ENCODE measurements around the gene ABCB1.
"Not testable (repeated sequence)": the region's sequence is repeated elsewhere in the genome, so short reads cannot be mapped to it uniquely, and the experiment has no call there.

ABCB1 gene

GRCh38 chr7:87580636-87581035 is 20.0 kb downstream of the ABCB1 start:
- Histone ChIP-seq H3K27ac (ENCODE audit: low read depth, low read length) (no peak overlapping the region), H3K36me3 (ENCODE audit: insufficient read depth, low read length) (no peaks in the 10 kb centered on the region), H3K4me3 (ENCODE audit: low read depth, low read length) (no peak overlapping the region), H3K4me1 (ENCODE audit: control insufficient read depth, insufficient read depth, low read length, unreplicated experiment) (no peaks in the 10 kb centered on the region), H3K79me2 (ENCODE audit: control insufficient read depth, insufficient read depth, low read length, unreplicated experiment) (no peaks in the 10 kb centered on the region), H3K27me3 (ENCODE audit: insufficient read depth, low read length) (peaks cover 25% of the 10 kb centered on the region), H2AFZ (ENCODE audit: low read length, unreplicated experiment) (no peak overlapping the region)

GRCh38 chr7:87575521-87575920 is 25.2 kb downstream of the ABCB1 start:
- no peak overlapping the region for H2AFZ ChIP-seq (ENCODE audit: low read length, unreplicated experiment)
- no peaks in the 10 kb centered on the region for H3K79me2 ChIP-seq (ENCODE audit: control insufficient read depth, insufficient read depth, low read length, unreplicated experiment)
- no peaks in the 10 kb centered on the region for H3K36me3 ChIP-seq (ENCODE audit: insufficient read depth, low read length)
- no peak overlapping the region for H3K27ac ChIP-seq (ENCODE audit: low read depth, low read length)
- H3K27me3 ChIP-seq (ENCODE audit: insufficient read depth, low read length), result no peaks in the 10 kb centered on the region; the same call in 1 of the 2 replicates
- no peaks in the 10 kb centered on the region for H3K4me1 ChIP-seq (ENCODE audit: control insufficient read depth, insufficient read depth, low read length, unreplicated experiment)
- H3K4me3 ChIP-seq (ENCODE audit: low read depth, low read length), result no peak overlapping the region

GRCh38 chr7:87574630-87575029 is 26.1 kb downstream of the ABCB1 start:
- H2AFZ ChIP-seq (ENCODE audit: low read length, unreplicated experiment), result no peak overlapping the region
- no peaks in the 10 kb centered on the region for H3K27me3 ChIP-seq (ENCODE audit: insufficient read depth, low read length)
- H3K4me3 ChIP-seq (ENCODE audit: low read depth, low read length), result no peak overlapping the region
- H3K4me1 ChIP-seq (ENCODE audit: control insufficient read depth, insufficient read depth, low read length, unreplicated experiment), result no peaks in the 10 kb centered on the region
- H3K27ac ChIP-seq (ENCODE audit: low read depth, low read length), result no peak overlapping the region
- H3K79me2 ChIP-seq (ENCODE audit: control insufficient read depth, insufficient read depth, low read length, unreplicated experiment), result no peaks in the 10 kb centered on the region
- no peaks in the 10 kb centered on the region for H3K36me3 ChIP-seq (ENCODE audit: insufficient read depth, low read length)

GRCh38 chr7:87572513-87572912 is 28.2 kb downstream of the ABCB1 start:
- H3K4me1 ChIP-seq (ENCODE audit: control insufficient read depth, insufficient read depth, low read length, unreplicated experiment); H3K27me3 ChIP-seq (ENCODE audit: insufficient read depth, low read length); H3K27ac ChIP-seq (ENCODE audit: low read depth, low read length); H3K4me3 ChIP-seq (ENCODE audit: low read depth, low read length); H3K36me3 ChIP-seq (ENCODE audit: insufficient read depth, low read length); H3K79me2 ChIP-seq (ENCODE audit: control insufficient read depth, insufficient read depth, low read length, unreplicated experiment); H2AFZ ChIP-seq (ENCODE audit: low read length, unreplicated experiment): not testable (repeated sequence)

GRCh38 chr7:87570178-87570577 is 30.5 kb downstream of the ABCB1 start:
- Histone ChIP-seq H3K27ac (ENCODE audit: low read depth, low read length) (no peak overlapping the region), H2AFZ (ENCODE audit: low read length, unreplicated experiment) (no peak overlapping the region), H3K4me3 (ENCODE audit: low read depth, low read length) (no peak overlapping the region), H3K79me2 (ENCODE audit: control insufficient read depth, insufficient read depth, low read length, unreplicated experiment) (no peaks in the 10 kb centered on the region), H3K27me3 (ENCODE audit: insufficient read depth, low read length) (peaks cover 11% of the 10 kb centered on the region; the same call in 1 of the 2 replicates), H3K36me3 (ENCODE audit: insufficient read depth, low read length) (no peaks in the 10 kb centered on the region), H3K4me1 (ENCODE audit: control insufficient read depth, insufficient read depth, low read length, unreplicated experiment) (no peaks in the 10 kb centered on the region)

- Histone ChIP-seq H3K4me1 (ENCODE audit: control insufficient read depth, insufficient read depth, low read length, unreplicated experiment) (no peaks in the 10 kb centered on the region), H2AFZ (ENCODE audit: low read length, unreplicated experiment) (no peak overlapping the region), H3K27me3 (ENCODE audit: insufficient read depth, low read length) (peaks cover 11% of the 10 kb centered on the region; the same call in 1 of the 2 replicates), H3K4me3 (ENCODE audit: low read depth, low read length) (no peak overlapping the region), H3K36me3 (ENCODE audit: insufficient read depth, low read length) (no peaks in the 10 kb centered on the region), H3K79me2 (ENCODE audit: control insufficient read depth, insufficient read depth, low read length, unreplicated experiment) (no peaks in the 10 kb centered on the region), H3K27ac (ENCODE audit: low read depth, low read length) (no peak overlapping the region)
Observed at GRCh38 chr7:87567052-87567451, 33.6 kb downstream of the ABCB1 start.

GRCh38 chr7:87566311-87566900 is 34.3 kb downstream of the ABCB1 start:
- H3K27ac ChIP-seq (ENCODE audit: low read depth, low read length), result no peak overlapping the region
- no peak overlapping the region for H3K4me3 ChIP-seq (ENCODE audit: low read depth, low read length)
- H3K36me3 ChIP-seq (ENCODE audit: insufficient read depth, low read length), result no peaks in the 10 kb centered on the region
- no peaks in the 10 kb centered on the region for H3K79me2 ChIP-seq (ENCODE audit: control insufficient read depth, insufficient read depth, low read length, unreplicated experiment)
- H2AFZ ChIP-seq (ENCODE audit: low read length, unreplicated experiment), result no peak overlapping the region
- no peaks in the 10 kb centered on the region for H3K4me1 ChIP-seq (ENCODE audit: control insufficient read depth, insufficient read depth, low read length, unreplicated experiment)
- H3K27me3 ChIP-seq (ENCODE audit: insufficient read depth, low read length), result peaks cover 12% of the 10 kb centered on the region

GRCh38 chr7:87565877-87566276 is 34.8 kb downstream of the ABCB1 start:
- H3K27me3 ChIP-seq (ENCODE audit: insufficient read depth, low read length), result peaks cover 17% of the 10 kb centered on the region
- H3K4me3 ChIP-seq (ENCODE audit: low read depth, low read length), result no peak overlapping the region
- H3K27ac ChIP-seq (ENCODE audit: low read depth, low read length), result no peak overlapping the region
- H3K79me2 ChIP-seq (ENCODE audit: control insufficient read depth, insufficient read depth, low read length, unreplicated experiment), result no peaks in the 10 kb centered on the region
- no peaks in the 10 kb centered on the region for H3K36me3 ChIP-seq (ENCODE audit: insufficient read depth, low read length)
- H2AFZ ChIP-seq (ENCODE audit: low read length, unreplicated experiment), result no peak overlapping the region
- no peaks in the 10 kb centered on the region for H3K4me1 ChIP-seq (ENCODE audit: control insufficient read depth, insufficient read depth, low read length, unreplicated experiment)

- H3K4me1 ChIP-seq (ENCODE audit: control insufficient read depth, insufficient read depth, low read length, unreplicated experiment), result no peaks in the 10 kb centered on the region
- H3K79me2 ChIP-seq (ENCODE audit: control insufficient read depth, insufficient read depth, low read length, unreplicated experiment), result no peaks in the 10 kb centered on the region
- H3K4me3 ChIP-seq (ENCODE audit: low read depth, low read length), result no peak overlapping the region
- peaks cover 28% of the 10 kb centered on the region for H3K27me3 ChIP-seq (ENCODE audit: insufficient read depth, low read length)
- H2AFZ ChIP-seq (ENCODE audit: low read length, unreplicated experiment), result no peak overlapping the region
- H3K27ac ChIP-seq (ENCODE audit: low read depth, low read length), result no peak overlapping the region
- H3K36me3 ChIP-seq (ENCODE audit: insufficient read depth, low read length), result no peaks in the 10 kb centered on the region
Observed at GRCh38 chr7:87564296-87564963, 36.3 kb downstream of the ABCB1 start.

GRCh38 chr7:87561702-87562101 is 39.0 kb downstream of the ABCB1 start:
- Histone ChIP-seq H3K4me3 (ENCODE audit: low read depth, low read length) (no peak overlapping the region), H3K27ac (ENCODE audit: low read depth, low read length) (no peak overlapping the region), H3K79me2 (ENCODE audit: control insufficient read depth, insufficient read depth, low read length, unreplicated experiment) (no peaks in the 10 kb centered on the region), H3K36me3 (ENCODE audit: insufficient read depth, low read length) (no peaks in the 10 kb centered on the region), H3K27me3 (ENCODE audit: insufficient read depth, low read length) (peaks cover 30% of the 10 kb centered on the region), H2AFZ (ENCODE audit: low read length, unreplicated experiment) (no peak overlapping the region), H3K4me1 (ENCODE audit: control insufficient read depth, insufficient read depth, low read length, unreplicated experiment) (no peaks in the 10 kb centered on the region)

- H3K4me1 ChIP-seq (ENCODE audit: control insufficient read depth, insufficient read depth, low read length, unreplicated experiment), result no peaks in the 10 kb centered on the region
Observed at GRCh38 chr7:87561102-87561501, 39.6 kb downstream of the ABCB1 start.

More at GRCh38 chr7:87561102-87561501, 39.6 kb downstream of the ABCB1 start:
- H3K27ac ChIP-seq (ENCODE audit: low read depth, low read length), result no peak overlapping the region
- no peak overlapping the region for H2AFZ ChIP-seq (ENCODE audit: low read length, unreplicated experiment)
- no peaks in the 10 kb centered on the region for H3K36me3 ChIP-seq (ENCODE audit: insufficient read depth, low read length)
- H3K4me3 ChIP-seq (ENCODE audit: low read depth, low read length), result no peak overlapping the region
- H3K27me3 ChIP-seq (ENCODE audit: insufficient read depth, low read length), result peaks cover 27% of the 10 kb centered on the region
- H3K79me2 ChIP-seq (ENCODE audit: control insufficient read depth, insufficient read depth, low read length, unreplicated experiment), result no peaks in the 10 kb centered on the region
